NCI-H526 treated with DMSO at 0.1 percent for 48 hours (cell line): Measurements from ENCODE around the gene CNGA2.
"Not testable (repeated sequence)": the region's sequence is repeated elsewhere in the genome, so short reads cannot be mapped to it uniquely, and the experiment has no call there.

ENCODE experiments used
- DNase-seq: peaks from one replicate; lab custom pipeline; 2025; lab: John Stamatoyannopoulos, UW

The CNGA2 gene

GRCh38 chrX:151734446-151734845 is at the start of gene CNGA2:
CNGA2 (plus strand) TSS chrX:151734746; CDS start chrX:151738484, 3,738 bp downstream.
- DNase-seq = no peak

- no peak for DNase-seq
Observed at GRCh38 chrX:151687635-151688034, 46.9 kb upstream of the CNGA2 start.

DNA sequence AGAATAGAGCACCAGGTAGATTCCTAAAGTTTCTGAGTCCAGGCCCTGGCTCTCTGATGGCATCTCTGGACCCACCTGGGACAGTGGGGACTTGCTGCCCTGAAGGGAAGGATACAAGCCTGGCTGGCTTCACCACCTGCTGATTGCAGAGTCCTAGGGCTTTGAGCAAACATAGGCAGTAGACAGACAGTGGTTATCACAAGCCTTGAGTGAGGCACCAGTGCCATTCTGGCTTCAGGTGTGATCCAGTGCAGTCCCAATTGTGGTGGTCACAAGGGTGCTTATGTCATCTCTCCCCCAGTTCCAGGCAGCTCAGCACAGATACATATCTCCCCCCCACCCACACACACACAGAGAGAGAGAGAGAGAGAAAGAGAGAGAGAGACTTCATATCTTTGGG is 45.9 kb upstream of the CNGA2 start:
- no peak for DNase-seq

DNA sequence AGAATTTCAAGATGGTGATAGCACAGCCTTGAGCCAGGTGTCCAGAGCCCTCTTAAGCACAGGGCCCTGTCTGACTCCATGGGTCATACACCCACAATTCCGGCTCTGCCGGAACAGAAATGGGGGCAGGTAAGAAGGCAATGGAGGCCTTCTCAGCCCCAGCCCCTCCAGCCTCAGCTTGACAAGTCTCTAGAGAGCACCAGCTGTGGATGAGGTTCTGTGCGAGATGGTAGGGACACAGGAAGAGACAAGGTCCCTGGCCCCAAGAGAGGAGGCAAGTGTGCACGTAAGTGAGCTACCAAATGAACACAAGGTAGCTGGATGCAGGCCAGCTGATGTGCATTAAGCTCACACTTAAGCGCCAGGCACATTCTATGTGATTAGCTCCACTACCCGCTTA is 41.7 kb upstream of the CNGA2 start:
- DNase-seq = no peak

DNA sequence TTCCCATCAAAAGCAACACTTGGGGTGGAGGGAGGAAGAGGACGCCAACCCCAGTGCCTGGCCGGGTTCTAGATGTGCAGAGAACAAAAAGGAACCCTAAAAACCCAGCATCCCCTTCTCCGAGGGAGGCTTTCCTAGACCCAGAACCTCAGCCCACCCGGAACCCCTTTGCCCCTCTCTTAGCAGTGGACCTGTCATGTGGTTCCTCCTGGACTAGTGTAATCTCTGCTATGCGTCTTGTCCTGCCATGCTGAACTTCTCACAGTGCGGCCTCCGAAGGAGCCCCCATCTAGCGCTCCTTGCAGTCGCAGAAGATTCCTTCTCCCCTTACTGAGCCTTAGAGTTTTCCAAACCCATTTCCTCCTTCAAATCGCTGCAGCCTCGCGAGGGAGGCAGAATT is 40.4 kb upstream of the CNGA2 start:
- no peak for DNase-seq

- no peak for DNase-seq
Observed at GRCh38 chrX:151694661-151695582, 39.6 kb upstream of the CNGA2 start, which contains the start of gene PRRG3. PRRG3 (plus strand) TSS chrX:151695458; CDS start chrX:151698815, 3,357 bp downstream.

GRCh38 chrX:151695583-151696340 is 38.8 kb upstream of the CNGA2 start:
- DNase-seq = no peak

GRCh38 chrX:151697082-151697481 is 37.5 kb upstream of the CNGA2 start:
- not testable (repeated sequence) for DNase-seq

GRCh38 chrX:151697522-151697921 is 37.0 kb upstream of the CNGA2 start:
- no peak for DNase-seq

DNA sequence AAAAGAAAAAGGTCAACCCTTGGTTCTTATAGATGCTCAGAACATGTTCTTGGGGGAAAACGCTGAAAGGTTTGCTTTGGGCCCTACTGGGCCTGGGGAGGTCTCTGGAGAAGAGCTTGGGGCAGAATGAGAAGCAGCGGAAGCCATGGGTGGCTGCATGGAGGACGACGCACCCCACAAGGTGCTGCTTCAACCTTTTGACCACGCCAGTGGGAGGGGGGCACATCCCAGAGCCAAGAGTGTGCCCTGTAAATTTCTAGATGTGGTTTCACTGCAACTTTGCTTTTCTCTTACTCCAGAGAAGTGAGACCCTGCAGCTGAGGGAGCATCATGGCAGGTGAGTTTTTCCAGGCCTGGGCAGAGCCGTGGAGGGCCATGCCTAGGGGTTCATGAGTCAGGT is 36.1 kb upstream of the CNGA2 start:
- DNase-seq = no peak

DNA sequence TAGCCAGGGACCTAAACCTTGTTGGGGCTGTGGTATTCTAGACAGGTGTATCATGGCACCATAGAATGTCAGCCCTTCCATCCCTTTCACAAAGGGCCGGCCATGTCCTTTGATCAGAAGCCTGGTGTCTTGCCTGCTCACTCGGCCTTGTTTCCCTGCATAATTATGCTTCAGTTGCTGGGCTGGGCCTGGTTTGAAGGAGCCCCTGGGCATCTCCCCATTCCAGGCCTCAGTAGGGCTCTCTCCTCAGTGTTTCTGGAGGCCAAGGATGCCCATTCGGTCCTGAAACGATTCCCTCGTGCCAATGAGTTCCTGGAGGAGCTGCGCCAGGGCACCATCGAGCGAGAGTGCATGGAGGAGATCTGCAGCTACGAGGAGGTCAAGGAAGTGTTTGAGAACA is 34.8 kb upstream of the CNGA2 start:
- DNase-seq = no peak

DNA sequence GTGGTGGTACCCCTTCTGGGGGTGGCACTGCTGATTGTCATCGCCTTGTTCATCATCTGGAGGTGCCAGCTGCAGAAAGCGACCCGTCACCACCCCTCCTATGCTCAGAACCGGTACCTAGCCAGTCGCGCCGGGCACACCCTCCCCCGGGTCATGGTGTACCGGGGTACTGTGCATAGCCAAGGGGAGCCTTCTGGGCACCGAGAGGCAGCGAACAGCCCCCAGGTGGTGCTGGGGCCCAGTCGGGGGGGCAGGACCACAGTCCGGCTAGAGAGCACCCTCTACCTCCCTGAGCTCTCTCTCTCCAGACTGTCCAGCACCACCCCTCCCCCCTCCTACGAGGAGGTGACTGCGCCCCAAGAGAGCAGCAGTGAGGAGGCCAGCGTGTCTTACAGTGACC is 34.0 kb upstream of the CNGA2 start:
- DNase-seq = no peak

- no peak for DNase-seq
Observed at GRCh38 chrX:151701071-151701470, 33.5 kb upstream of the CNGA2 start.

- no peak for DNase-seq
Observed at GRCh38 chrX:151701531-151701930, 33.0 kb upstream of the CNGA2 start.

DNA sequence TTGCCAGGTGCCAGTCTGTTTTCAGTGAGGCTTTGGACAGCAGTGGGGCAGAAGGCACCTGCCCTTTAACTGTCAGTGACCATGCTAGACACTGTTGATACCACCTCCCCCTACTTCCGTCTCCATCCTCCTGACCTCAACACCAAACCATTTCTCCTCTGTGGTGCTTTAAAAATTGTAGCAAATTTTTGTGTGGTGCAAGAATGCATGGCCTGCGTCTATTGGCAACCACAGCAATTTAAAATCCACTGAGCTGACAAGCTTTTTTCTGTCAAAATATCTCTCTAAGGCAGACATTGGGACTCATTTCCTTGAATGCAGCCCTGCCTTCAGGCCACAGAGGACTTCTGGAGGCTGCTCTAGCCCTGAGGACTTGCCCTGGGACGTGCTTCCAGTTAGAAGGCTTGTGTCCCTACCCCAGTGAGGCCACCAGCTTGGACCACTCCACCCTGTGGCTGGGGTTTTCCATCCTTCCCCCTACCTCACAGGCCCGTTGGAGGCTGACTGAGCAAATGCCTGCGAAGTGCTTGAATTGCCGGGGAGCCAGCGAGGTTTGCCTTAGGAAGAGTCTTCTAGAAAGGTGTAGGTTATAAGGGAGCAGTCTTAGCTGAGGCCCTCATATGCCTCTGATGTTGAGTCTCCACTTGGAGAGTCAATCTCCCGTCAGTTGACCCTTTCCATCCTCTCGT is 32.4 kb upstream of the CNGA2 start:
- DNase-seq = no peak

GRCh38 chrX:151702741-151703340 is 31.7 kb upstream of the CNGA2 start:
- DNase-seq = no peak

DNA sequence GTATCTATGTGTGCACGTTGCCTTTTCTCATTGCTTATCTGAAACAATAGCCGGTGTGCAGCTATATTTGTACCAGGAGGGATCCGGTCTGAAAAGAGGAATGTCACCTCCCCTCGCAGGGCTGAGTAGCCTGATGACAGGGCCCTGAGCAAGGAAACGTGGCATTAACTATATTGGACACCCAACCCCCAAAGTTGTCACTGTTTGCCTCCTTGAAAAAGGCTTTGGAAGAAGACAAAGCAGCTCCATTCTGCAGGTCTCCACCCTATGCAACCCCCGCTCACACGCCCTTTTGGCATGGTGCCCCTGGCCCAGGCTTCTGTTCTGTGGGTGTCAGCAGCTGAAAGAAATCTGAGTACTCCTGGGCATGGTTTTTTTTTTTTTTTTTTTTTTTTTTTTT is 31.1 kb upstream of the CNGA2 start:
- DNase-seq = no peak

GRCh38 chrX:151704041-151704663 is 30.4 kb upstream of the CNGA2 start:
- DNase-seq = no peak

GRCh38 chrX:151708821-151709220 is 25.7 kb upstream of the CNGA2 start:
- no peak for DNase-seq

GRCh38 chrX:151710457-151710856 is 24.1 kb upstream of the CNGA2 start:
- no peak for DNase-seq

DNA sequence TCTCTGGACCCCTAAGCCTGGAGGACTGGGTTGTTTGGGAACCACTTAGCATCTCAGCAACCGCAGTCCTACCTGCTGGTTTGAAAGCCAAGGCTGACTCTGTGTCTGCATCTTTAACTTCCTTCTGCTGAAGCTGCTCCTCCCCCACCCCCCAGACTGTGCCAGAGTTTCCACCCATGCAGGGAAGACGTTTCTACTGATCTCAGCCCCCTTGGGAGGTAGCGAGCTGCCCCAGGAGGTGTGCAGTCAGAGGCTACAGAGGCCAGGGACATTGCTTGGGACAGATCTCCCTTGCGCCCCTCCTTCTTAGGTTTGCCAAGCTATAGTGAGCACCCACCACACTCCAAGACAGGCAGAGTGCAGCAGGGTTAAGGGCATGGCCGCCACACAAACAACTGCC is 23.4 kb upstream of the CNGA2 start:
- no peak for DNase-seq

DNA sequence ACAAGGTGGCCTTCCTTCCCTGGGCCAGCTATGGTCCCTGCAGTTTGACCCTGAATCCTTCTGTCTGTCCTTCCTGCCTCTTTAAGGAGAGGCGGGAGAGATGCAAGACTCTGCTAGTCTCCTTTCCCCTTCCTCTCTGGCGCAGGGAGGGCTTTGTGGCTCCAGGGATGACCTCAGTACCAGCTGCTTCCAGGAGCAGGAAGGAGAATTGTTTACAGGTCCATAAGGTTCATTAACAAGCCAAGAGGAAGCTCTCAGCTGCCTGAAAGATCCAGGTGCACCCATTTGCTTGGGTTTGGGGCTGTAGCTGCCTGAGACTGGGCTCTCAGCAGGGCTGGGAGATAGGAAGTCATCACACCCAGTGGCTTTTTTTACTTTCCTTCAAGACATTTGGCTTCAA is 22.8 kb upstream of the CNGA2 start:
- DNase-seq = no peak
